Activated T-helper 1 cell treated with anti-CD3 and anti-CD28 coated beads, Interleukin-2, amount 50 U/mL, for 16 hours (primary cell): ENCODE measurements around the gene SEZ6L2.
"Not testable (repeated sequence)": the region's sequence is repeated elsewhere in the genome, so short reads cannot be mapped to it uniquely, and the experiment has no call there.

Experiments
- DNase-seq, 2 donors: peaks; one replicate each; pipeline ENCODE4 v3.0.0-alpha.2; 2020; ENCODE audit warnings: low read depth in 1 of 2, low spot score in 1 of 2

The SEZ6L2 gene

DNA sequence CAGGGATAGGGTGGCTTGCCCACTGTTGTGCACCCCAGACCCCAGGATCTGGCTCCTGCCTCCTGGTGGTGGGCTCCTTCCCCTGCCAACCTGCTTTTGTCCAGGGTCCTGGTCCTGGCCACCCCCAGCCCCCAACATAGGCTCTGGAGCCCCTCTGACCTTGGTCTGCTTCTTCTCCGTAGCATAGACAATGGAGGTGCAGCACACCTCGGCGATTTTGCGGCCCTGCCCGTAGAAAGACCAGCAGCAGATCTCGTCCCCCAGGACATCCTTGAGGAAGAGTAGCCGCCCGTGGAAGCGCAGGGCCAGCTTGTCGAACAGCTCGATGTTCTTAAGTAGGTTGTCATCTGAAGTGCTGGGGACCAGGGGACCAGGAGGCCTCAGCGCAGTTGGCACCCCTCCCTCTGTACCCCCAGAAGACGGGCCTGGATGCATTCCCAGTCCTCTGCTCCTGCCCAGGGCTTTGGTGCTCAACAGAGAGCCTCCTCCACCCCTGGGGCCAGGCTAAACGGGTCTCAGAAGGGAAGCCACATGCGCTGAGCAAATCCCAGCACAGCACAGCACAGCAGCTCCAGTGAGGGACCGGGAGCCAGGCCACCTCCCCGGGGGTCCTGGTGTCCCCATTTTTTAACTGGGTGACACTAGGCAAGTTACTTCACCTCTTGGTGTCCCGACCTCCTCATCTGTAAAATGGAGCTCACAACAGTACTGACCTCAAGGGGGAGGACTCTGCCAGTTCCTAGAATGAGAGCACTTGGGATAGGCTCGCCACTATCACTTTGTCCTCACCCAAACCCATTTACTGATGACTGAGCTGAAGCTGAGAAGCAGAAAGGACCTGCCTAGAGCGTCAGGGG is 11.7 kb upstream of the SEZ6L2 start:
- no peak for DNase-seq

DNA sequence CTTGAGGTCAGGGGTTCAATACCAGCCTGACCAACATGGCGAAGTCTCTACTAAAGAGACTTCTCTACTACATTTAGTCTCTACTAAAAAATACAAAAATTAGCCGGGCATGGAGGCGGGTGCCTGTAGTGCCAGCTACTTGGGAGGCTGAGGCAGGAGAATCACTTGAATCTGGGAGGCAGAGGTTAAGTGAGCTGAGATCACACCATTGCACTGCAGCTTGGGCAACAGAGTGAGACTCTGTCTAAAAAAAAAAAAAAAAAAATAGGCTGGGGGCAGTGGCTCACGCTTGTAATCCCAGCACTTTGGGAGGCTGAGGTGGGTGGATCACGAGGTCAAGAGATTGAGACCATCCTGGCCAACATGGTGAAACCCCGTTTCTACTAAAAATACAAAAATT is 10.5 kb upstream of the SEZ6L2 start:
- DNase-seq = not testable (repeated sequence)

DNA sequence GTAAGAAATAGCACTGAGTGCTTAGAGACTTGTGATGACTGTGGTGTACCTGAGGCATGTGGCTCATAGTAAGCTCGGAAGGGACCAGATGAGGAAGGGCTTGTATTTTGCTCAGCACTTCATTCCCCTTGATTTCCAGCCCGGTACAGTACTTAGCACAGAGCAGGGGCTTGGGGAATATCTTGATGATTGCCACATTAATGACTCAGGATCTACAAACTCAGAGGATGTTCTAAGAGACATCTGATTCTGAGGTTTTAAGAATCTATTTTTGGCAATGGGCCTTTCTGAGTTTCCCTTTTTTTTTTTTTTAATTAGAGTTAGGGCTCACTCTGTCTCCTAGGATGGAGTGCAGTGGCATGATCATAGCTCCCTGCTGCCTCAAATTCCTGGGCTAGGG is 10.0 kb upstream of the SEZ6L2 start:
- DNase-seq = no peak

DNA sequence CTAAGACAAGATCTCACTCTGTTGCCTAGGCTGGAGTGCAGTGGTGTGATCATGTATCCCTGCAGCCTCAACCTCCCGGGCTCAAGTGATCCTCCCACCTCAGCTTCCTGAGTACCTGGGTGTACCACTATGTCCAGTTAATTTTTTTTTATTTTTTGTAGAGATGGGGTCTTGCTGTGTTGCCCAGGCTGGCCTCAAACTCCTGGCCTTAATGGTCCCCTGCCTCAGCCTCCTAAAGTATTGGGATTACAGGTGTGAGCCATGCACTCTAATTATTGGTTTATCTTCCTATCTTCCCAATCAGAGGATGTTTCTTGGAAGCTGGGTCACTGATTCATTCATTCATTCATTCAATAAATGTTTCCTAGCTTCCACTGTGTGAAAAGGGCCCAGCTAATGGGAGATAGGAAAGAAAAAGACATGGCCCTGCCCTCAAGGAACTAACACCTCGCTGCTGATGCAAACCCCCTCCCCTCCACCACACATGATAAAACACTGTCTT is 9.4 kb upstream of the SEZ6L2 start:
- no peak for DNase-seq

DNA sequence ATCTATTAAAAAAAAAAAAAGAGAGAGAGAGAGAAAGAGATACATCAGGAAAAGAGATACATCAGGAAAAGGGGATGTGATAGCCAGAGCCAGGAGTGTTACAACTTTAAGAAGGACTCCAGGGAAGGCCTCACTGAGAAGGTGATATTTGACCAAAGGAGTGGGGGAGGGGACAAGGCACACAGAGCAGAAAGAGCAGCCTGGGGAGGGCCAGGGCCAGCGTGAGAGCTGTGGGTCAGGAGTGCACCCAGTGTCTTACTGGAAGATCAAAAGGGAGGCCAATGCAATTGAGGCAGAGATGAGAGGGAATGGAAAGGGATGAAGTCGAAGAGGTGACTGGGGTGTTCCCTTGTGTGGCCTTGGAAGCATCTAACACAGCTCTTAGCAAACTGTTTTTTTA is 8.6 kb upstream of the SEZ6L2 start:
- DNase-seq = no peak

DNA sequence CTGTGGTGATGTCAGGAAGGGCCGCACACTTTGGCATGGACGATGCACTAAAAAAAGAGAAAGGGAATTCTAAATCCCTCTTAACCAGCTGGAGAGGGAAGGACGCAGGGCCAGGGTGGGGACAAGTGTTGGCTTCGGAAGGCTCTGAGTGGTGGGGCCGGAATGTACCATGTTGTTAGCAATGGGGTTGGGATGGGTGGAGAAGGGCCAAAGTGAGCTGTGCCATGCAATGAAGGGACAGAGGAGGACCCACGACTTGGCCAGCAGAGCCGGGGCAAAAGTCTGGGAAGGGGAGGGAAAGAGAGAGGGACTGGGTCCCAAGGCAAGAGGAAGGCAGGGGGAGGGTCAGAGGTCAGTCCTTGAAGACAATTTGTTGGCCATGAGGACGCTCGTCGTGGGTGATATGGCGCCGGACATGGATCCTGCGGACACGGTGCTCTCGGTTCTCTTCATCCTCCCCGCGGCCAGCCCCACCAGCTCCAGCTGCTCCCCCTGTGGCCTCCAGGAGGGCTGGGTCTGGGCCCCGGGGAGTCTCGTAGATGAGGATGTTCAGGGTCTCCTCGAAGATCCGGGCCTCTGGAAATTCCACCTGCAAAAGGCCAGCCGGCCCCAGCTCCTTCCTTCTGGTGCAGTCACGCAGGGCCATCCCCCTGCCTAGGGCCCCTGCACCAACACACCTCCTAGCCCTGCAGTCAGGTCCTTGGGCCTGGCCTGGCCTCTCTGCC is 7.3 kb upstream of the SEZ6L2 start:
- no peak for DNase-seq

DNA sequence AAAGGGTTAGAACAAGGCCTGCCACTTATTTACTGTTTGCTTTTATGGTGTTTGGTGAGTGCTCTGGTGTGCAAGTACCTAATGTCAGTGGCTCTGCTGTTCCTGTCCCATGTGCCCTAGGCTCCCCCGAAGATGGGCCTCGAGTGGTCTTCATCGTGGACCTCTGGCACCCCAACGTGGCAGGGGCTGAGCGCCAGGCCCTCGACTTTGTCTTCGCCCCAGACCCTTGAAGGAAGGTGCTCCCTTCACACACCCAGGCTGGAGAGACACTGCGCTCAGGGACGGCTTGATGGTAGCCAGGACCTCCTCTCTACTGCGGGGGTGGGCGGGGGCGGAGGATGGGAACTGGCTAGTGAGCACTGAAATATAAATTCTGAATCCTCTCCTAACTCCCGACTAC is 6.3 kb upstream of the SEZ6L2 start:
- DNase-seq = no peak

DNA sequence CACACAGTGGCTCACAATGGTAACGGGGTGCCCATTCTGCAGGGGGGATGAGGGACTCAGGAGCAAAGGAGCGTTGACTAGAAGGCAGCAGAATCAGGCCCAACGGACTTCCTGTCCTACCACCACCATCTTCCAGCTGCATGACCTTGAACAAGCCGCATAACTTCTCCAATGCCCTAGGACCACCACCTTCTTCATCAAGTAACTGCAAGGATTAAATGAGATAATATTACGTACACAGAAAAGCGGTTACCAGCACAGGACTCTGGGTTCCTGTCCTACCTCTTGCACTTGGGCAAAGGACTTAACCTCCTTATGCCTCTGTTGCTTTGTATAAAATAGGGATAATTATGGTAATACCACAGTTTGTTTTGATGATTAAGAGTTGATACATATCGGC is 5.6 kb upstream of the SEZ6L2 start:
- DNase-seq = no peak

DNA sequence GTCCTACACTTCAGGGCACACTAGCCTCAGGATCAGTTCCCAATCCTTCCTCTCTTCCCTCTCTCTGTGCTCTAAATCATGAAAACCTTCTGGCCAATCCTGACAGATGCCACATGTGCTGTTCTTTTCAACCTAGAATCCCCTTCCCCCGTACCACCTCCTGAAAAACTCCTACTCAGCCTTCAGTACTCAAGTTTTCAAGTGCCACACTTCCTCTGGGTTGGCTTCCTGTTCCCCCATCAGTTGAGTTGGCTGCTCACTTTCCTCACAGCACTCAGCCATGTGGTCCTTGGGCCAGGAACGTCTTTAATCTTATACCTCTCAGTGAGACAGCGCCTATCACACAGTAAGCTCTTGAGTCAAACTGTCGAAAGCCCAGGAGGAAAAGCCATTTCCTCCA is 4.2 kb upstream of the SEZ6L2 start:
- DNase-seq = no peak

DNA sequence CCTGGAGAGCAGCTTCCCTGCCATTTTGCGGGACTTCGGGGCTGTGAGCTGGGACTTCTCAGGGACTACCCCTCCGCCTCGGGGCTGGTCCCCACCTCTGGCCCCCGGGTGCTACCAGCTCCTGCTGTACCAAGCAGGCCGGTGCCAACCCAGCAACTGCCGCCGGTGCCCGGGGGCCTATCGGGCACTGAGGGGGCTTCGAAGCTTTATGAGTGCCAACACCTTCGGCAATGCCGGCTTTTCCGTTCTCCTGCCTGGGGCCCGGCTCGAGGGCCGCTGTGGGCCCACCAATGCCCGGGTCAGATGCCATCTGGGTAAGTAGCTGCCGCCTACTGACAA is 2.2 kb upstream of the SEZ6L2 start:
- DNase-seq = no peak

DNA sequence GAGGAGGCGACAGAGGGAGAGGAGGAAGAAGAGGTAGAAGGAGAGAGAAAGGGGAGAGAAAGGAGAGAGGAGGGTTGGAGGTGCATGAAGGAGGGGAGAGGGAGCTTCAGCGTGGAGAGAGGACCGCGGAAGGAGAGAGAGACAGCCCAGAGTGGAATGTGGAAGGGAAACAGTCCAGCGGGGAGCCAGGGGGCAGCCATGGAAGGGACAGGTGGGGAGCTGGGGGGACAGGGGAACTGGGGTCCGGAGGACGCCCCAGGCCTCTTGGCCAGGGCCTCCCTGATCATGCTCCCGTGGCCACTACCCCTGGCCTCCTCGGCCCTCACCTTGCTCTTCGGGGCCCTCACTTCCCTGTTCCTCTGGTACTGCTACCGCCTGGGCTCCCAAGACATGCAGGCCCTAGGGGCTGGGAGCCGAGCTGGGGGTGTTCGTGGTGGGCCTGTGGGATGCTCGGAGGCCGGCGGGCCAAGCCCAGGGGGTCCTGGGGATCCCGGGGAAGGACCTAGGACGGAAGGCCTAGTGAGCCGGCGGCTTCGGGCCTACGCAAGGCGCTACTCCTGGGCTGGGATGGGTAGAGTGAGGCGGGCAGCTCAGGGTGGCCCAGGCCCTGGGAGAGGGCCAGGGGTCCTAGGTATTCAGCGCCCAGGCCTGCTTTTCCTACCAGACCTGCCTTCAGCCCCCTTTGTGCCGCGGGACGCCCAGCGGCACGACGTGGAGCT is 1.7 kb upstream of the SEZ6L2 start:
- no peak for DNase-seq

DNA sequence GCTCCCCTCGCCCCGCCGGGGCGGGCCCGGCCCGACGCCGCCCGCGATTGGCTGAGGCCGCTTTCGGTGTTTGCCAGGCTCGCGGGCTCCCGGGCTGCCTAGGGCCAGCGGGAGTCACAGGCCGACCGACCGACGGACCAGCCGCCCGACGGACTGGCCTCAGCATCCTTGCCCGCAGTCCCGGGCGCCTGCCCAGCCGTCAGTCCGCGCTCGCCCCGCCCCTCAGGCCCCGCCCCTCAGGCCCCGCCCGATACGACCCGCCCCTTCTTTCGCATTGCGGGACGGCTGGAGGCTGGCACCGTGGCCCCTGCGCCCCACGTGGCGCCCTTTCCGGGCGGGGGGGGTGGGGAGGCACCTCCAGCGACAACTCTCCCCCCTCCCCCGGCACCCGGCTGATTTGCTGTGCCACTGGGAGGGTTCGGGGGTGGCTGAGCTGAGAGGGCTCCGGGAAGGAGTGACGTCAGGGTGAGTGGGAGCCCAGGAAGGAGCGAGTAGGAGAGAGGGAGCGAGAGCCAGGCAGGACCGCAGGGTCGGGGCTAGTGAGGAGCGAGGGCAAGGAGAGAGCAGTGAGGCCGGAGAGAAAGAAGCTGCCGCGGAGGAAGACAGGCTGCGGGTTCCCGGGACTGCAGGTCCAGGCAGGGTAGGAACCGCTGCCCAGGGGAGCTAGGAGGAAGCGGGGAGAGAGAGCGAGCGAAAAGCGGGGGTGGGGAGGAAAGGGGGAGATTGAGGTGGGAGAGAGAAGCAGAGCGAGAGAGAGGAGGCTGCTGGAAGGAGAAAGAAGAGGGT is 945 bp upstream of the SEZ6L2 start, which contains the start of gene ASPHD1:
TSS of gene ASPHD1 (plus strand) at position 387 of the 786 bp plus-strand sequence. CDS start 484 bp downstream, outside the sequence.
- DNase-seq = peak in 1 of 2 donors; percentile 52

DNA sequence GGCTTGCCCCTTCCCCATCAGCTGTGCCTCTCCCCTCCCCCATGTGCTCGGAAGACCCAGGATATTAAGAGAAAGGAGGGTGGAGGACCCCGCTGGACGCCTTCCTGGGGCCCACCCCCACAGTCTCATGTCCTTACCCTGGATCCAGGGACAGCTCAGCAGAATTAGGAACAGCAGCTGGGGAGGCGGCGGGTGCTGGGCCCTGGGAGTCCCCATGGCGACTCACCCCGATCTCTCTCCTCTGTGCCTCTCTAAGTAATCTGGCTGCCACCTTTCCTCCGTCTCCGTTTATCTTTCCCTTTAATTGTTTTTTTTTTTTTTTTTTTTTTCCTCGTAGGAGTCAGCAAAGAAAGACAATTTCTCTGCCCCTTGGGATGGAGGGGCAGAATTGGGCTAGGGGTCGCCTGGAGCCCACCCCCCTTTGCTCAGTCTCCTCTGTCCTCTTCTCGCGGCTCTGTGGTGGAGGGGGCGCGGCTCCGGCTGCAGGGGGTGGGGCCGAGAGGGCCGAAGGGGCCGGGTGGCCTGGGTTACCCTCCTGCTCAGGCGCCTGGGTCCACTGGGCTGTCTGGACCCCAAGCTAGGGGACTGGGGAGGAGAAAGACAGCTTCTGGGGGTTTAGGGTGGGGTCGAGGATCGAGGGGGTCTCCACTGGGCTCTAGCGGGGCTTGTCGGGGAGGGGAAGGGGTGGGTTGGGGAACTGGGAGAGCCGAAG is 390 bp downstream of the SEZ6L2 start:
- DNase-seq = no peak

DNA sequence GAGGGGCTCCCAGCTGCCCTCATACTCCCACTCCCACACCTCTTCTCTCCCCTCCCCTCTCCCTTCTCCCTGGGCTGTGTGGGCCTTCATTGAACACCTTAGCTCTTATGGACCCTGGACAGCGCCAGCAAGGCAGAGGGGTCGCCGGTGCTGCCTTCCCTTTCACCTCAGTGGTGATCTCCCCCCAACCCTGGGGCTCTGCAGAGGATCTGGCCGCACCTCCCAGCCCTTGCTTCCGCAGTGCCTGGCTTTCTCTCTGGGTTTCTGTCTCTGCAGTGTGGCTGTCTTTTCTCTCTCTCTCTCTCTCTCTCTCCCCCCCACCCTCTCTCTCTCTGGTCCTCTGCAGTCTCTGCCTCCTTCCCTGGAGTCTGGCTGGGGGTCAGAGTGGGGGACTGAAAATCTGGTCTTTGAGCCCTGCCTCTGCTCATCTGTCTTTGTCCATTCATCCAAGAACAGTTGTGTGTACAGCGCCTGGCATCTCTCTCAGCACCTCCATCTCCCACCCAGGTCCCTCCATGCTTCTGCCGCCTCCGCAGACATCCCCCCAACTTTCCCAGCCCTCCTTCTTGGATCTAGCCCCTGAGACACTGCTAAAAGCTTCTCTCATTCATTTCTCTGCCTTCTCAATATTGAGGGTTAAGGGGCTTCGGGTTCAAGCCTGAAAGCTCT is 1.1 kb downstream of the SEZ6L2 start:
- DNase-seq = no peak

DNA sequence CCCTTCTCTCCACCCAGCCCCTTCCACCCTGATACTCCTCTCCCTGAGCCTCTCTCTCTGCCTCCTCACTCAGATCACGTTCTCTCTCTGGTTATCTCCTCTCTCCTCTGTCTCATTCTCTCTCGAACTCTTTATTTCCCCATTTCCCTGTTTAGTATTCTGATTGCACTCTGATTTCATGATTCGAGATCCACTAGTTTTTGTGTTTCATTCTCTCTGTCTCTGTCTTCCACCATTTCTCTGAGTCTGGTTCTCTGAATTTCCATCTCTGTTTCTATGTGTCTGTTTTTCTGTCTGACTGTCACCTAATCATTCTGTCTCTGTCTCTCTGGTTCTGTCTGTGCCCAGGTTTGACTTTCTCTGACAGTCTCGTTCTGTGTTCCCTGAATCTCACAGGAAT is 2.0 kb downstream of the SEZ6L2 start:
- no peak for DNase-seq

DNA sequence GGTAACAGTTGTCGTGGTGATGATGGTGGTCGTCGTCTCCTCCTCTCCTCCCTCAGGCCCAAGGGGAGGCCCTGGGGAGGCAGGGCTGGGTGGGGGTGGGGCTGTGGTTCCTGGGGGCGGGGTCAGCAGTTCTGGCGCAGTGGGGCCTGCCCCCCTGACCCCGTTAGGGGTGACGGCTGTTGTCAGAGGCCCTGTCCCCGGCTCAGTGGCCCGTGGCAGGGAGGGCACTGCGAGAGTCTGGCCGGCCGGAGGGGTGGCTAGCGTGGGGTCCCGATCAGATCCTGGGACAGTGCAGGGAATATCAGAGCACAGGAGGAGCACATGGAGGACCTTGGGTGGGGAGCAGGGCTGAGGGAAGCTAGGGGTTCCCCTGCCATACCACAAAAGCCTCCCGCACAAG is 2.5 kb downstream of the SEZ6L2 start:
- DNase-seq = no peak

DNA sequence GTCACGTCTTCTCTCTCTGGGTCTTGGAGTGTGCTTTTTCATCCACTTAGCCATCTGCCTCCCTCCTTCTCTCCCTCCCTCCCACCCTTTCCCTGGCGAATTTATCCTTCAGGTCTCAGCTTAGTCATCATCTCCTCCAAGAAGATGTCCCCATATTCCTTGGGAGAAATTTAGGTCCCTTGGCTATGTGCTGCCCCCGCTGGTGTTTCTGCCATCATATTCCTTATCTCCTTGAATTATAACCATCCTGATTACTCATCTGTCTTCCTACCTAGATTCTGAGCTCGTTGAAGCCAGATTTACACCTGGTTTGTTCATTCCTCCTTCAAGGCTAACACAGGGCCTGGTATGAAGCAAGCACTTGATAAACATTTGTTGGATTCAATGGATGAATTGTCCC is 5.0 kb downstream of the SEZ6L2 start:
- no peak for DNase-seq

DNA sequence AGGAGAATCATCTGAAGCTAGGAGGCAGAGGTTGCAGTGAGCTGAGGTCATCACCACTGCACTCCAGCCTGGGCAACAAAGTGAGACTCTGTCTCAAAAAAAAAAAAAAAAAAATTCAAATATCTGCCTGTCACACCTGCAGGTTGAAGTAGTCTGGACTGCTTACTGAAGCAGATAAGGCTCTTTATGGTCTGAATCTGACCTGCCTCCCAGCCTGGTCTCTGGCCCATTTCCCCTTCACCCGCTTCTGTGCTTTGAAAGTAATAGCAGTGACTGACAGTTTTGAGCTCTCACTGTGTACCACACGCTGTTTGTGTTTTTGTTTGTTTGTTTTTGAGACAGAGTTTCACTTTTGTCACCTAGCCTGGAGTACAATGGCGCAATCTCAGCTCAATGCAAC is 5.8 kb downstream of the SEZ6L2 start:
- DNase-seq = no peak

DNA sequence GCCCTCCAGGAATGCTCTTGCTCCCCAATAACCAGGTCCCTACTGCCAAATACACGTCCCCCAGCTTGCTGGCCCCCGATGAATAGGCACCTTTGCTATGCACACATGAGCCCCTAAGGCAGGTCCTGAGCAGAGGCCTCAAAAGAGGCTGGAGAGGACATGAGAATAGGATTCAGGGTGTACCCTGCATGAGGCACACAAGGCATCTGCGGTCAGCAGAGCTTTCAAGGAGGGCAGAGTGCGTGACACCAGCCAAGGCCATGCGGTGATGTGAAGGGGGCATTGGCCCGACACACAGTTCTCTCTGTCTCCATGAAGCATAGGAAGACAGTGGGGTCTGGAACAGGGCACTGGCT is 6.9 kb downstream of the SEZ6L2 start:
- no peak for DNase-seq
